Heart right ventricle (tissue), 16 donors: Measurements from ENCODE around the gene UROD. TPM values are rescaled to one million over a fixed set of nuclear protein-coding genes. Genes with fewer than 3 reads are reported as not detected.
A peak's percentile ranks its signal among the peaks of the same experiment; 100 is the strongest.

ENCODE experiments used
- ATAC-seq, 8 donors: fragments of 200-7000 bp; cut with Tn5 transposase; one replicate each; pipeline ENCODE4 v1.9.1; 2020; ENCODE audit warnings: mild to moderate bottlenecking in 8 of 8, moderate library complexity in 8 of 8, moderate number of reproducible peaks in 1 of 8
- DNase-seq, 2 donors: peaks; one replicate each; pipeline ENCODE4 v3.0.0-alpha.2; 2020
- H3K27ac ChIP-seq, 10 donors: fragments of 200-600 bp; sonication (generic) in 2 of 10; one replicate each; pipeline versions ENCODE4 v1.5.0 to v1.8.0; 2020 to 2022; ENCODE audit warnings: mild to moderate bottlenecking in 3 of 10
- H3K27me3 ChIP-seq, 7 donors: fragments of 200-600 bp; one replicate each; pipeline ENCODE4 v1.8.0; 2021 to 2022; ENCODE audit warnings: mild to moderate bottlenecking in 2 of 7
- H3K36me3 ChIP-seq, 9 donors: fragments of 200-600 bp; sonication (generic) in 1 of 9; one replicate each; pipeline versions ENCODE4 v1.5.0 to v1.8.0; 2020 to 2022; ENCODE audit warnings: mild to moderate bottlenecking in 2 of 9
- H3K4me1 ChIP-seq, 9 donors: fragments of 200-600 bp; sonication (generic) in 1 of 9; one replicate each; pipeline versions ENCODE4 v1.5.0 to v1.8.0; 2020 to 2022; ENCODE audit warnings: mild to moderate bottlenecking in 4 of 9
- H3K4me3 ChIP-seq, 10 donors: fragments of 200-600 bp; sonication (generic) in 2 of 10; one replicate each; pipeline versions ENCODE4 v1.5.0 to v1.8.0; 2020 to 2022; ENCODE audit warnings: mild to moderate bottlenecking in 7 of 10, moderate library complexity in 2 of 10
- H3K9me3 ChIP-seq, 11 donors: fragments of 200-600 bp in 10 of 11; sonication (generic) in 2 of 11; one replicate each; pipeline versions ENCODE4 v1.5.0 to v1.8.0; 2013 to 2022; ENCODE audit warnings: mild to moderate bottlenecking in 2 of 11, control low read depth in 1 of 11, moderate library complexity in 1 of 11
- CTCF ChIP-seq, 9 donors: fragments of 200-600 bp; sonication (generic) in 2 of 9; IDR thresholded peaks; one replicate each; pipeline versions ENCODE4 v1.5.0 to v1.8.0; 2021 to 2022; ENCODE audit warnings: antibody characterized with exemption in 9 of 9, mild to moderate bottlenecking in 5 of 9, moderate library complexity in 1 of 9
- WGBS, 2 donors: extraction: QIAGEN DNeasy Blood & Tissue Kit; methylation state at CpG; one replicate each; pipeline ENCODE4 v1.1.7; 2013; ENCODE audit warnings: inconsistent platforms in 1 of 2; 5-methylcytosine and 5-hydroxymethylcytosine counted together
- intact Hi-C, 10 donors: fragments of 100-400 bp; cut with DNase I; formaldehyde crosslinking; loops; one replicate each; pipeline versions ENCODE4 v1.11.1 to v1.14.2; 2022
- polyA plus RNA-seq, 2 donors: library from polyadenylated mRNA; stranded (reverse); fragments of 200-250 nt; gene quantifications; one replicate each; pipeline ENCODE4 v1.2.3, GENCODE V29; 2013
- total RNA-seq, 10 donors: library from RNA; stranded (reverse); fragmentation: NEBNext Ultra II Directional in 3 of 10; extraction: Animal tissue kit (Norgen Biotek cat#: 25700) in 3 of 10; gene quantifications; one replicate each; pipeline versions ENCODE4 v1.2.1 to v1.2.4, GENCODE V29; 2021 to 2023
- donor health status: Arrhythmogenic right ventricular cardiomyopathy.
- donor health status: ischemic (EF 13 %, LVEDD 7.1; RV severe dilation, severe dysfunction).
- donor health status: healthy with polysubstance abuse.
- donor health status: DM: no; HTN: yes; CAD: no.
- donor health status: DM: no; HTN: no; CAD: no.
- donor health status: ischemic (EF 25% LVEDD 6.9; RV normal size, moderate dysfunction).
- donor health status: ischemic (EF 25% LVEDD 5.7; RV mildly dilated, moderate dysfunction).
- donor health status: healthy.
- donor health status: DM: yes; HTN: yes; CAD: no.
- donor health status: Ischemic cardiomyopathy.
- donor health status: ischemic (EF 35%, LVEDD 5.7; RV mildly dilated, moderate dysfunction).
- donor health status: nonischemic (EF 11% LVEDD 7.7; RV severe dilation, severe dysfunction).
- donor health status: DM: yes; HTN: yes; CAD: no.
- donor health status: PGD.
- donor health status: ischemic (EF 29% LVEDD 5.4; RV normal size, mild dysfunction).
- donor health status: nonischemic (EF 23%, LVEDD 6.1; RV moderate dilation, normal function).

Gene UROD
- total and polyA plus RNA-seq, 12 donors, result 68.1 to 109 (median 83.9) TPM

DNA sequence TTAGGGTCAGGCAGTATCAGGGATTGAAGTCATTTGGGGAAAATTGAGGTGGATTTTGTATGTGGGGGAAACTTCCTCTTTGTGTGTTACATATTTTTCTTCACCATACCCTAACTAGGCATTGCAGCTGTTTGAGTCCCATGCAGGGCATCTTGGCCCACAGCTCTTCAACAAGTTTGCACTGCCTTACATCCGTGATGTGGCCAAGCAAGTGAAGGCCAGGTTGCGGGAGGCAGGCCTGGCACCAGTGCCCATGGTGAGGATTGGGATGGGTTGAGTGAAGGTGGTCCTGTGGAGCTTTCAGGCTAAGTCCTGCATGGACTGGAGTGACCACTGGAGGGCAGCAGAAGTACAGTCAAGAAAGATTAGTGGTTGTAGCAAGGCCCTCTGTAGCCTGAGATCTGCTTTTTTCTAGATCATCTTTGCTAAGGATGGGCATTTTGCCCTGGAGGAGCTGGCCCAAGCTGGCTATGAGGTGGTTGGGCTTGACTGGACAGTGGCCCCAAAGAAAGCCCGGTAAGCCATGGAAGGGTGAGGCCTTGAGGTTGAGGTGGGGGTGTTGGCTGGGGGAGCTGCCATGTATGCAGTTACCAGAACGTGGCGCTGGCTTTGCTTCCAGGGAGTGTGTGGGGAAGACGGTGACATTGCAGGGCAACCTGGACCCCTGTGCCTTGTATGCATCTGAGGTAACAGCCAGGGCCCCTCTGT is 2.4 kb downstream of the UROD start:
- Histone ChIP-seq H3K9me3 (no peaks in the 10 kb centered on the region), H3K4me1 (peaks cover 16 to 48% (median 34%) of the 10 kb centered on the region in 9 donors), H3K4me3 (no peak overlapping the region), H3K27me3 (no peaks in the 10 kb centered on the region), H3K36me3 (peaks cover 0 to 31% (median 12%) of the 10 kb centered on the region in 9 donors), H3K27ac (peak overlapping the region in 1 of 10 donors; percentile 9)
- TF ChIP-seq CTCF (IDR thresholded peaks at IDR 0.05), result peak; percentile 76 to 92 (median 88)
- WGBS, 2 donors, result 32 to 35% methylated on average over 6 of the region's 6 CpGs
- ATAC-seq, result peak in 2 of 8 donors; percentile 19 to 23
- intact Hi-C loops, result loop anchor here (1.0 to 10.0 kb wide), 19 partner anchors 177 to 568 kb away; partner anchors contain the start of genes TESK2 (in 9 of the 10), NASP (in 1 of the 10) and RPS8 (in 1 of the 10)
- peak; percentile 64 to 82 for DNase-seq

- no peak for TF ChIP-seq CTCF (IDR thresholded peaks at IDR 0.05)
- Histone ChIP-seq H3K4me3 (no peak overlapping the region), H3K27ac (no peak overlapping the region), H3K36me3 (peaks cover 0 to 27% (median 12%) of the 10 kb centered on the region in 9 donors), H3K4me1 (peaks cover 7 to 37% (median 23%) of the 10 kb centered on the region in 9 donors), H3K9me3 (no peaks in the 10 kb centered on the region), H3K27me3 (no peaks in the 10 kb centered on the region)
- ATAC-seq (no peak), DNase-seq (no peak)
- intact Hi-C loops, result loop anchor here in 8 of 10 donors (2.0 to 10.0 kb wide), 10 partner anchors 221 to 559 kb away; partner anchors contain the start of gene TESK2 (in 4 of the 8)
- WGBS, 2 donors, result 78 to 89% methylated on average over 2 of the region's 2 CpGs
Measured at GRCh38 chr1:45015683-45016082, 3.6 kb downstream of the UROD start.

- Histone ChIP-seq H3K27ac (no peak overlapping the region), H3K4me1 (peaks cover 7 to 36% (median 22%) of the 10 kb centered on the region in 9 donors), H3K4me3 (no peak overlapping the region), H3K36me3 (peaks cover 0 to 27% (median 12%) of the 10 kb centered on the region in 9 donors), H3K9me3 (no peaks in the 10 kb centered on the region), H3K27me3 (no peaks in the 10 kb centered on the region)
- intact Hi-C loops, result loop anchor here in 7 of 10 donors (2.0 to 10.0 kb wide), 7 partner anchors 221 to 559 kb away; partner anchors contain the start of gene TESK2 (in 4 of the 7)
- no peak for TF ChIP-seq CTCF (IDR thresholded peaks at IDR 0.05)
- WGBS, 2 donors, result 84 to 94% methylated on average over 2 of the region's 2 CpGs
- ATAC-seq (no peak), DNase-seq (no peak)
Measured at GRCh38 chr1:45016090-45016697, 4.1 kb downstream of the UROD start.

DNA sequence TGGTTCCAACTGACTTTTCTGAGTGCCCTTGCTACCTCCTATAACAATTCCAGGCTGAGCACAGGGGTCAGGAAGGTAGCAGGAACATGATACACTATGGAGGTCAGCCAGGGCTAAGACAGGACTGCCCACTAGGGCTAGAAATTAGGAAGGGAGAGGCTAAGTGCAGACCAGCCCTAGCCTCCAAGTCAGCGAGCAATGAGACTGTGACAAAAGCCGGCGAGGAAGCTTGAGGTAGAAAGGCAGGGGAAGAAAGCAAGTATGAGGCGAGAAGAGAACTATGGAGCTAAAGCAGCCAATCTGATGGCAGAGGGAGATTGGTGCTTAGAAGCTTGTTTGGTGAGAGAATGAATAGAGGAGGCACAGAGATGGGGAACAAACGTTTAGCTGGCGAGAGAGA is 4.7 kb downstream of the UROD start:
- DNase-seq, result no peak
- WGBS, 2 donors, result 65 to 67% methylated on average over 6 of the region's 6 CpGs
- no peaks in the 10 kb centered on the region for H3K27me3 ChIP-seq
- no peak for ATAC-seq
- no peak overlapping the region for H3K27ac ChIP-seq
- no peak overlapping the region for H3K4me3 ChIP-seq
- H3K4me1 ChIP-seq, result peaks cover 3 to 30% (median 17%) of the 10 kb centered on the region in 9 donors
- TF ChIP-seq CTCF (IDR thresholded peaks at IDR 0.05), result no peak
- intact Hi-C loops, result loop anchor here in 7 of 10 donors (2.0 to 10.0 kb wide), 7 partner anchors 222 to 558 kb away; partner anchors contain the start of gene TESK2 (in 4 of the 7)
- peaks cover 0 to 27% (median 12%) of the 10 kb centered on the region in 9 donors for H3K36me3 ChIP-seq
- no peaks in the 10 kb centered on the region for H3K9me3 ChIP-seq
